Stimulated activated CD8-positive, alpha-beta memory T cell treated with anti-CD3 and anti-CD28 coated beads, Interleukin-4, amount 100 ng/mL, for 24 hours (primary cell): ENCODE results near the gene EML2.
A peak's percentile ranks its signal among the peaks of the same experiment; 100 is the strongest.
"Not testable (repeated sequence)": the region's sequence is repeated elsewhere in the genome, so short reads cannot be mapped to it uniquely, and the experiment has no call there.

Source experiments
- DNase-seq: peaks from one replicate; pipeline ENCODE4 v3.0.0-alpha.2; 2020; ENCODE audit warnings: low read depth

EML2 gene, protein sequence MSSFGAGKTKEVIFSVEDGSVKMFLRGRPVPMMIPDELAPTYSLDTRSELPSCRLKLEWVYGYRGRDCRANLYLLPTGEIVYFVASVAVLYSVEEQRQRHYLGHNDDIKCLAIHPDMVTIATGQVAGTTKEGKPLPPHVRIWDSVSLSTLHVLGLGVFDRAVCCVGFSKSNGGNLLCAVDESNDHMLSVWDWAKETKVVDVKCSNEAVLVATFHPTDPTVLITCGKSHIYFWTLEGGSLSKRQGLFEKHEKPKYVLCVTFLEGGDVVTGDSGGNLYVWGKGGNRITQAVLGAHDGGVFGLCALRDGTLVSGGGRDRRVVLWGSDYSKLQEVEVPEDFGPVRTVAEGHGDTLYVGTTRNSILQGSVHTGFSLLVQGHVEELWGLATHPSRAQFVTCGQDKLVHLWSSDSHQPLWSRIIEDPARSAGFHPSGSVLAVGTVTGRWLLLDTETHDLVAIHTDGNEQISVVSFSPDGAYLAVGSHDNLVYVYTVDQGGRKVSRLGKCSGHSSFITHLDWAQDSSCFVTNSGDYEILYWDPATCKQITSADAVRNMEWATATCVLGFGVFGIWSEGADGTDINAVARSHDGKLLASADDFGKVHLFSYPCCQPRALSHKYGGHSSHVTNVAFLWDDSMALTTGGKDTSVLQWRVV

DNA sequence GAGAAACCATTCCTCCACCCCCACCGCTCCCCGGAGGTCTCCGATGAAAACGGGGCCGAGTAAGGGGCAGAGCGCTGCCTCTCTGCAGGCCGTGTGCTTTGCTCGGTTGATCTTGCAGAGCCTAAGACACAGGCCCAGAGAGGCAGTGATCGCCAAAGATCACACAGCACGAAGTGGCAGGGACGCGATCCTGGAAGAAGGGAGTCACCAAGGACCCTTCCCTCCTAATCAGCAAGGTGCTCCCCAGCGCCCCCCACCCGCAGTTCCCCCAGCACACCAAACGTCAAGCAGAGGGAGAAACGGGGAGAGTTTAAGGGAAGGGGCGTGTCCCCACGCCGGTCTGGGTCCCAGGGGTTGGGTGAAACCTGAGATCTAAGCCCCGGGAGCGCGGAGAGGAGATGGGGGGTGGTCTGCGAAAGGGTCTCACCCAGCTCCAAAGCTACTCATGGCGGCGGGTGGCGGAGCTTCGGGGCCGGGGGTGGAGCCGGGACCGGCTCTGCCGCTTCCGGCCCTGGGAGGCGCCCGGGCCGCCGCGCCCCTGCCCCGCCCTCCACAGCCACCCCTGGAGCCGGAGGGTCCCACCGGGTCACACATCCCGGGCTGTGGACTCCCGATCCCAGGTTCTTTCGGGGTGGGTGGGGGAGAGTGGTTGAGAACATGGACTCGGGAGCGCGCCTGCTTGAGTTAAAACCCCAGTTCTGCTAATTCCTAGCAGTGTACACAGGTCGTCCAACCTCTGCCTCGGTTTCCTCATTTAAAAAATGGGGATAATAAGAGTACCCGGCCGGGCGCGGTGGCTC, at the start of gene EML2:
Gene EML2, minus strand, starts transcription at position 468 of the 800 bp plus-strand sequence. Its CDS starts 21 bp downstream, at position 447.
- DNase-seq: peak; percentile 43

DNA sequence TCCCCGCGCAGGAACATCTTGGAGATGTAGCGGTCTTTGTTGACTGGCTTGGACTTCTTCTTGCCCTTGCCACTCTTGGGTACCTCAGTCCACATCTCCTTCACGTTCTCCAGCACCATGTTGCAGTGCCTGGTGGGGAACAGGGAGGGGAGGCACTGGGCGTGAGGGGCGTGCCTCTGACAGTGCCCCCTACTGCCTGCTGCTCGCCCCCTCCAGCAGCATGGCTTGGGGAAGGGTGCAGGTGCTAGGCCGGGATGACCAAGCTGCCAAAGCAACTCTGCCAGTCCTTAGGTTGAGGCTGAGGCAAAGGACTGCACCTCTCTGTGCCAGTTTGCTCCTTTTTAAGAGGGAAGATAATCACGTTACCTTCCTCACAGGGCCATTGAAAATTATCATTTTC, 48.4 kb upstream of the EML2 start:
- no peak for DNase-seq

DNA sequence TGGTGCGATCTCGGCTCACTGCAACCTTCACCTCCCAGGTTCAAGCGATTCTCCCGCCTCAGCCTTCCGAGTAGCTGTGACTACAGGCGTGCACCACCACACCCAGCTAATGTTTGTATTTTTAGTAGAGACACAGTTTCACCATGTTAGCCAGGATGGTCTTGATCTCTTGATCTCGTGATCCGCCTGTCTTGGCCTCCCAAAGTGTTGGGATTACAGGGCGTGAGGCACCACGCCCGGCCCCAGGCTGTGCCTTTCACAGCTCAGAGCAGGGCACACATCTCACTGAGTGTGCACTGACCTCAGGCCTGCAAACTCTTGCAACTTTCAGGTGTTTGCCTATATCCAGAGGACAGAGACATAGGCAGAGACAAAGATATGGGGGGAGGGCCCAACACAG, 45.8 kb upstream of the EML2 start:
- not testable (repeated sequence) for DNase-seq

DNA sequence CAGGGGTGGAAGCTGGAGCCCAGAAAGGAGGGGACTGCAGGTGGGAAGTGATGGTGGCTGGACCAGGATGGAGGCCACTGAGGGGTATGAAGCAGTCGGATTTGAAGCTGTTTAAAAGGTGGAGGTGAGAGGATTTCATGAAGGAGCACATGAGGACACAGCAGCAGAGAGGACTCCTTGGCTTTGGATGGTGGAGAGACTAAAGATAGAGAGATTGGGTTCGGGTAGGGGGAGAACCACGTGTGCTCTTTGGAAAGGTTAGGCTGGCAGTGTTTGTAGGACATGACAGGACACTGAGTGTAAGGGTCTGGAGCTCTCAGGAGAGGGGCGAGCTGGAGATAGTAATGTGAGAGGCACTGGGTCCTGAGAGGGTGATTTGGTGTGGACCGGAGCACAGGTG, 43.7 kb upstream of the EML2 start:
- no peak for DNase-seq

DNA sequence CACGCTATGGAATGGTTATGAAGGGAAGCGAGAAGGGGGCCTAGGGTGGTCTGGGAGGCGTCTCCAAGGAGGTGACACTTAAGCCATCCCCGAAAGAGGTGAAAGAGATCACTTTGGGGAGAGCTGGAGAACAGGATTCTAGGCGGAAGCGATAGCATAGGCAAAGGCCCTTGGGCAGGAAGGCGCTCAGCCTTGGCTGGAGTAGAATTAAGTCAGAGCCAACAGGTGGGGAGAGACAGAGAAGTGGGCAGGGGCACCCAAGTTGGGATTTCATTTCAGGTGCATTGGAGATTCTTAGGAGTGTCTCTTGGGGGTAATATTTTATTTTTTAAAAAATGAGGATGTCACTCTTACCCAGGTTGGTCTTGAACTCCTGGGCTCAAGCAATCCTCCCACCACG, 42.9 kb upstream of the EML2 start:
- DNase-seq: no peak

DNA sequence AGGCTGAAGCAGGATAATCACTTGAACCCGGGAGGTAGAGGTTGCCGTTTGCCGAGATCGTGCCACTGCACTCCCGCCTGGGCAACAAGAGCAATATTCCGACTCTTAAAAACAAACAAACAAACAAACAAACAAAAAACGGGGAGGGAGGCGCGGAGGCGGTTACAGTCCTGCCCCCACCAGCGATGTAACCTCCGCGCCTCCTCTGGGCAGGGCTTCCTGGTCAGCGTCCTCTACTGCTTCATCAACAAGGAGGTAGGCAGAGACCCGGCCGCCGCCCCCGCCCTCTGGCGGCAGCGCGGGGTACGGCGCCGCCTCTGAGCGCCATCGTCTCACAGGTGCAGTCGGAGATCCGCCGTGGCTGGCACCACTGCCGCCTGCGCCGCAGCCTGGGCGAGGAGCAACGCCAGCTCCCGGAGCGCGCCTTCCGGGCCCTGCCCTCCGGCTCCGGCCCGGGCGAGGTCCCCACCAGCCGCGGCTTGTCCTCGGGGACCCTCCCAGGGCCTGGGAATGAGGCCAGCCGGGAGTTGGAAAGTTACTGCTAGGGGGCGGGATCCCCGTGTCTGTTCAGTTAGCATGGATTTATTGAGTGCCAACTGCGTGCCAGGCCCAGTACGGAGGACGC, 42.3 kb upstream of the EML2 start:
- peak; percentile 77 for DNase-seq

DNA sequence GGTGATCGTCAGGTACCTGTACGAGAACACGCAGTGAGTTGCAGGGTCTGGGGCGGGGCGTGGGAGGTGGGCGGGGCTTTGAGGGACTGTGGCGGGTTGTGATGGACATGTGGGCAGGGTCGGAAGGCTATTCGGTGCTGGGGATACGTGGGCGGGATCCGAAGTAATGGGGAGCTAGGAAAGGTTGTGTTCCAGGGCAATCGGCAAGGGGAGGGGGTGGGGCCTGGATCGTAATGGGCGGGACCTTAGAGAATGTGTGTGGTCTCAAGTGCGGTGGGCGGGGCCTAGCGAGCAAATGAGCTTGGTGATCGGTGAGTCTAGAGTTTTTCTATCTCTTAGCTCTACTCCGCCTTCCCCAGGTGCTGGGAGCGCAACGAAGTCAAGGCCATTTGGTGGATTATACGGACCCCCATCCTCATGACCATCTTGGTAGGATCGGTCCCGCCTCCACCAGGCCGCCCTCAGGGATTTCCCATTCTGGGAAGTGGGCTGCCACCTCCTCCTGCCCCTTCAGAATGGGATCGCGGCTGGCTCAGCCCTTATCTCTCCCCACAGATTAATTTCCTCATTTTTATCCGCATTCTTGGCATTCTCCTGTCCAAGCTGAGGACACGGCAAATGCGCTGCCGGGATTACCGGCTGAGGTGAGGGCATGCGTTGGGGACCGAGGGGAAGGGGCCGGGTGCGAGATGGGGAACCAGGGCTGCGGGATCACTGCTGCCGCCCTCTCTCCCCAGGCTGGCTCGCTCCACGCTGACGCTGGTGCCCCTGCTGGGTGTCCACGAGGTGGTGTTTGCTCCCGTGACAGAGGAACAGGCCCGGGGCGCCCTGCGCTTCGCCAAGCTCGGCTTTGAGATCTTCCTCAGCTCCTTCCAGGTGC, 38.4 kb upstream of the EML2 start:
- DNase-seq: peak; percentile 72

DNA sequence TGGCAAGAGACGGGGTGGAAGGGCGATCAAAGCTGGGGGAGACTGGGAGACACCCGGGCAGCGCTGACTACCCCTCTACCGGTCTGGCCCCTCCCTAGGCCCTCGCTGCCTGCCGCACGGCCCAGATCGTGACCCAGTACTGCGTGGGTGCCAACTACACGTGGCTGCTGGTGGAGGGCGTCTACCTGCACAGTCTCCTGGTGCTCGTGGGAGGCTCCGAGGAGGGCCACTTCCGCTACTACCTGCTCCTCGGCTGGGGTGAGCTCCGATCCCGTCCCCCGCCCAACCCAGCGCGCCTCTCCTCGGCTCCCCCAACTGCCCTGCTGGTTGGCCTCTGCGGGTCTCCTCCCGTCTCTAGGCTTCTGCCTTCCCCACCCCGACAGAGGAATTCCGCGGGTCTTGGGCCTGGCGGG, 37.7 kb upstream of the EML2 start:
- peak; percentile 23 for DNase-seq

DNA sequence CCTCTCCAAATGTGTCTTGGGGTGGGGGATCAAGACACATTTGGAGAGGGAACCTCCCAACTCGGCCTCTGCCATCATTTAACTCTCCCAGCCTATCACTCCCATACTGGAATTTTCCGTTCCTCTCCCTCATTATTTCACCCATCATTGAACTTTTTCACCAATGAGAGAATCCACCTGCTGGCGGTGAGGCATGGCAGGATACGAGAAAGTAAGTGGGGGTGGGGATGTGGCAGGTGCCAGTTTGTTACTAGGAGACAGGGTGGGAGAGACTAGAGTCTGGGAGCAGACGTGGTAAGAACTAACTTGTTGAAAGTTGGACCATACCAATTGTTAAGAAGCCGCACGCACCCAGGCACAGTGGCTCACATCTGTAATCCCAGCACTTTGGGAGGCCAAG, 35.7 kb upstream of the EML2 start:
- DNase-seq: no peak

DNA sequence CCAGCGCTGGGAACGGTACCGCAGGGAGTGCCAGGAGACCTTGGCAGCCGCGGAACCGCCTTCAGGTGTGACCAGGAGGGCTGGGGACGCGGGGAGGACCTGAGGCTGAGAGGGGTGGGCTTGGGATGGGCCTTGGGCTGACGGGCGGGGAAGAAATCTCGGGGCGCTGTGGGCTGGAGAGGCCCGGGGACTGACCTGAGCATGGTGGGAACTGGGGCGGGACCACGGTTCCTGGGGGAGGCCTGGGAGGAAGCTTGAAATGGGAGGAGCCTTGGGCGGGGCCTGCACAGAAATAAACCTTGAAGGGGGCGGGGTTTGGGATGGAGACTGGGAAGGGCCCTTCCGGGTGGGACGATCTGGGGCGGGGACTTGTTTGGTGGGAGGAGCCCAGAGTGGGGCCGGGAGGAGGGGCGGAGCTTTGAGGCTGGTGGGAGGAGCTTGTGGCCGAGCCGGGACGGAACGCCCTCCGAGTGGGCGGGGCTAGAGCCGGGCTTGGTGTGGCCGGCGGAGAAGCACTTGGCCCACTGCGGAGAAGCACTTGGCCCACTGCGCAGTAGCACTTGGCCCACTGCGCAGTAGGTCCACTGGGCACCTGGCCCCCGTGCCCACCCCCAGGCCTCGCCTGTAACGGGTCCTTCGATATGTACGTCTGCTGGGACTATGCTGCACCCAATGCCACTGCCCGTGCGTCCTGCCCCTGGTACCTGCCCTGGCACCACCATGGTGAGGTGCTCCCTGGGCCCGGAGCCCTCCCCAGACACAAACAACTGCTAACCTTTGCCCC, 31.7 kb upstream of the EML2 start:
- peak; percentile 38 for DNase-seq

DNA sequence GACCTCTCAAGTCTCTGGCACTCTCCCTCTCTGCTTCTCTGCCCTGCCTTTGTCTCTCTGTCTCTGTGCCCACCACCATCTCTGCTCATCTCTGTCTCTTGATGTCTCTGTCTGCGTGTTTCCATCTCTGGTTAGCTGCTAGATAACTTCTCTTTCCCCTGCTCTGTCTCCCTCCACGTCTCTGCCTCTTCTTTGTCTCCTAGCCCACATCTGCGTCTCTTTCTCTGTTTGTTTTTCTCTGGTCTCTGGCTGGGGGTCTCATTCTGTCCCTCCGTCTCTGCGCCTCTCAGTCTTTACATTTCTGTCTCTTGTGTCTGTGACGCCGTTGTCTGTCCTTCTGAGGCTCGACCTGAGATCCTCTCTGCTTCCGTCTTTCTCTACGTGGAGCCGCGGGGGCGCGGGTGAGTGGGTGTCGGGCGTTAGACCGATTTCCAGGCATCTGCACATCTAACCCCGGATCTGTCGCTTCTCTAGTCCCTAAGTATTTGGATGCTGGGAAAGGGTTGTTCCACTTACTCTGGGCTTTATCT, 29.2 kb upstream of the EML2 start:
- DNase-seq: no peak

DNA sequence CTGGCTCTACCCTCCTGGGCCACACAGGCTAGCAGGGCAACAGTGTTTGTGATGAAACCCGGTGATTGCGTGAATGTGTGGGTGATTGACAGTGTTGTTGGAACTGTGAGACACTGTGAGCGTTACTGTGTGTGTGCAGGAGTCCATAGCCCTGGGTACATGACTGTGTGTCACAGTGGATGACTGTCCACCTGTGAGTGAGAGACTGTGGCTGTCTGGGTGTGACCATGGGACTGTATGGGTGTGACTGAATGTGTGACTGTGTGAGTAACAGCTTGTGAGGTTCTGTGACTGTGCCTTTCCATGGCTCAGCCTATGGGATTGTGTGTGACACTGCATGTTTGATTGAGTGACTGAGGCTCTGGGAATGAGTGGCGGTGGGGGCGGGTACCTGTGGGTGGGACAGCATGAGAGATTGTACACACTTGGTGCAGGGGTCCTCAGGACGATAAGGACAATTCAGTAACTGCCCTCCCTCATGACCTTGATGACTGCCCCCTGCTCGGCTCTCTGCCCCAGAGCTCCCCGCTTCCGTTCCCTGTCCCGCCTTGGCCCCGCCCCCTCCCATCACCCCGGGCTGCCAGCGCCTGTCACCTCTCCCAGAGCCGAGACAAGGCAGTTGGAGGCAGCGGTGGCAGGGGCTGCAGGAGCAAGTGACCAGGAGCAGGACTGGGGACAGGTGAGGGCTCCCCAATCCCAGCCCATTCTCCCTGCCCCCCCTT, 28.6 kb upstream of the EML2 start, which contains the start of gene GIPR:
Gene GIPR, plus strand, starts transcription at position 602 of the 722 bp plus-strand sequence. CDS start 1,300 bp downstream, outside the sequence.
- DNase-seq: peak; percentile 59

DNA sequence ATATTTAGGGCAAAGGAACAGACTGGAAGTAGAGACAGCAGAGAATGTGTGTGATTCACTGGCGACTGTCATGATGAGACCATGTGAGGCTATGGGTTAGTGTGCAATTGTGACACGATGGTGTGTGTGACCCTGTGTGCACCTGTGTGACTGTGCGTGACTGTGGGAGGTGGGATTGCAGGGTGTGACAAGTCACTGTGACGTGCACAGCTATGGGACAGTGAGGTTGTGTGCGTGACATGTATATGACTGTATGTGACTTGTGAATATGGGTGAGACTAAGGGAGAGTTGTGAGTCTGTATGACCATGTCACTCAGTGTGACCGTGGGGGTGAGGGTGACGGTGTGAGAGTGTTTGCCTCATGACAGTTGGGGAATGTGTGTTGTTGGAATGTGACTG, 25.4 kb upstream of the EML2 start:
- no peak for DNase-seq

DNA sequence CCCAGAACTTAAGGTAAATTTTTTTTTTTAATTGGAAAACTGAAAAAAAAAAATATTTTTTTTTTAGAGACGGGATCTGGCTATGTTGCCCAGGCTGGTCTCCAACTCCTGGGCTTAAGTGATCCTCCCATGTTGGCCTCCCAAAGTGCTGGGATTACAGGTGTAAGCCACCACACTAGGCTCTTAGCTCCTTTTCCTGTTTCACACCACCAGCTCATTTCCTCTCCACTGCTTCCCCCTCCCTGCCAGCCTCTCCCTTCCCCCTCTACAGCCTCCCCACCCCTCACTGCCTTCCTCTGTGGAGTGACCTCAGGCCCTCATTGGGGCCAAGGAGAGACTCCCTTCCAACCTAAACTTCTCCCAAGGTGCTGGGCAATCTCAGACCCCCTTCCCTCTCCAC, 24.6 kb upstream of the EML2 start:
- no peak for DNase-seq

DNA sequence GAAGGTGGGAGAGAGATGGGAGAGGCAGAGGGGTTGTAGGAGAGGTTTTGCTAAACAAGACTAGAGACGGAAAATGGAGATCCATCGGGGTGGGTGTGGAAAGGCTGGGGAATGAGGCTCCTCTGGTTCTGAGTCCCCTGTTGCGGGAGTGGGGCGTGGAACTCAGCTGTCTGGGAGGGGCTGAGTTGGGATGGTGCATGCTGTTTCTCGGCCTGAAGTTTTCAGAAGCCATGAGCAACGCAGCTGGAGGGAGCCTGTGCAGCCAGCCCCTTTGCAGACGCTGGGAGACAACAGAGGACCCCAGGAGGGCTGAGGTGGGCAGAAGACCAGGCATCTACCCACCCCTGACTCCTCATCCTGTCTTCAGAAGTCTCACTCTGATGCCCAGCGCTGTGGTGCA, 21.4 kb upstream of the EML2 start:
- DNase-seq: no peak

DNA sequence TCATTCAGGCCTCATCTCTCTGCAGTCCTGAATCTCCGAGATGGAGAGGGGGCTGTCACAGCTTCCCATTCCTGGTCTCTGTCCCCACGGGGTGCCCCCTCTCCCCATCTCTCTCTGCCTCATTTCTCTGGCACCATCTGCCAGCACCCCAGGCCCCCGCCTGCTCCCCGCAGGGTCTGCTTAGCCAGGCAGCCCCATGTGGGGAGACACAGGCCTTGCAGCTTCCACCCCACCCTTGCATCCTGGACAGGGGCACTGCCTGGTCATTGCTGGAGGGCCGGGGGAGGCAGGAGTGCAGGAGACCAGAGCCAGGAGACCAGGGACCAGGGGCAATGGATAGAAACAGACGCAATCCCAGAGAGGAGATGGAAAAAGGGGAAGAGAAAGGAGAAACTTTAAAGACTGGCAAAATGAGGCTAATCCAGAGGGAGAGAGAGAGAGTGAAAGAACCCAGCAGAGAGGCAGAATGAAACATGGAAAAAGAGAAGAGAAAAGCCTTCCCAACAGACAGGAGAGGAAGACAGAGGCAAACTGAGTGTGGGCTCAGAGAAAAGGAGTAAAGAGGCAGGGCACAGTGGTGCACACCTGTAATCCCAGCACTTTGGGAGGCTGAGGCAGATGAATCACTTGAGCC, 20.0 kb upstream of the EML2 start:
- no peak for DNase-seq

DNA sequence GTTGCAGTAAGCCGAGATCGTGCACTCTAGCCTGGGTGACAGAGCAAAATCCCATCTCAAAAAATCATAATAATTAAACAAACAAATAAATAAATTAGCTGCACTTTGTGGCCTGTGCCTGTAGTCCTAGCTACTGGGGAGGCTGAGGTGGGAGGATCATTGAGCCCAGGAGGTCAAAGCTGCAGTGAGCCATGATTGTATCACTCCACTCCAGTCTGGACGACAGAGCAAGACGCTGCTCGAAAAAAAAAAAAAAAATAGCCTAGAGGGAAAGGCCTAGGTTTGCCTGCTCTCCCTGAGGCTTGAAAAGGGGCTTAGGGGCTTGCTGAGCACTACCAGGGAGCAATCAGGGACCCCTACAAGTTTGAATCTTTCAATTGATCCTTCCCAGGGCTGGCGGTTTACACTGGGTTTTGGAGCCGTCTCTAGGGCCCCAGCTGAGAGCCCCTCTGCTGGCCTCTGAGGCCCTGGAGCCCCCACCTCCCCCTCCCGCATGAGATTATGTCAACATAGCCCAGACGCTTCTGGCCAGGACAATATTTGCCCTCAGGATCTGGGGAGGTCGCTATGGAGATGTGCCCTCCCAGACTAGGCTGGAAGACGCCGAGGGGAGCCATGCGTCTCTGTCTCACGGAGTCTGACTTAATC, 18.4 kb upstream of the EML2 start:
- no peak for DNase-seq

DNA sequence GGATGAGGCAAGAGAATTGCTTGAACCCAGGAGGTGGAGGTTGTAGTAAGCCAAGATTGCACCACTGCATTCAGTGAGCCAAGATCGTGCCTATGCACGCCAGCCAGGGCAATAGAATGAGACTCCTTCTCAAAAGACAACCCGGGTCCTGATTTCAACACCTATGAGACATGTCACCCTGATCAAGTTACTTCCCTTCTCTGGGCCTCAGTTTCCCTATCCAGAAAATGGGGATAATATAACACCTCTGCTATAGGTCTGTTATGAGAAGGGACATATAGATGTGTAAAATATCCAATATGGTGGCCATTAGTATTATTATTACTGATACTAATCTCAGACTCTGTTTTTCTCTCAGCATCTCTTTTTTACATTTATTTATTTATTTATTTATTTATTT, 15.9 kb upstream of the EML2 start:
- no peak for DNase-seq
